DMS53 treated with DMSO at 0.1 percent for 48 hours (cell line): Measurements from ENCODE around the gene NUMA1.
A peak's percentile ranks its signal among the peaks of the same experiment; 100 is the strongest.

Source experiments
- DNase-seq: peaks from one replicate; lab custom pipeline; 2025; ENCODE audit not compliant: unreplicated experiment; lab: John Stamatoyannopoulos, UW

The NUMA1 gene

DNA sequence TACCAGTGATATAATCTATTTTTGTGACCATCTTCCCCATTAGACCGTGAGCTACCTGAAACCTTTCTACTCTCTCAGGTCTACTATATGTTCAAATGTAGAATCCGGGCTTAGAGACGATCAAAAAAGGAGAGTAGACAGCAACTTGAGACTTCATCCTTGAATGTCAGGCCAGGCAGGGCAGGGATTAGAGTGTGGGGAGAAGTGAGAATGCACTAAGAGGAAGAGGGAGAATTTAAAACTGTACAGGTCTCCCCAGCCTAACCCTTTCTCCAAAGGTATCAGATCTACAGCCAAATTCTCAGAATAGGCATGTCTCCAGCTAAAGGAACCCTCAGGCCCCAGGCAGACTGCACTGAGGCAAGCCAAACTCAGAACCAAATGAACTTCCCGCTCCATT, 21.8 kb upstream of the NUMA1 start:
- DNase-seq = no peak

DNA sequence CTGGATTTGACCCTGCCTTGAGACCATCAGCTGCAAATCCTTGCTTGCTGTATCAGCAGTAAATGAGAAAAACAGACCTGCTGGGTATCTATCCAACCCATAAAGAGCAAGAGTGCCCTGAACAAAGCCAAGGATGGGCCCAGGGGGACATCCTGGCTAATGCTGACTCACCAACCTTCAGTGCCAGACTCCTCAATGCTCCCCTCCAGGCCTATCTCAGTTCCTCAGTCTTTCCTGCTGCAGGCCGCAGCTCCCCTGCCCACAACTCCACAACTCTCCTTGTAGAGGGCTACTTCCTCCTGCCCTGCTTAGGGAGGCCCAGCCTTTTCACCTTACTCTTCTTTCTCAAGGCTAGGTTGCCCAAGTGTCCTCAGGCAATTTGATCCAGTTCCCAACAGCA, 20.1 kb upstream of the NUMA1 start:
- no peak for DNase-seq

DNA sequence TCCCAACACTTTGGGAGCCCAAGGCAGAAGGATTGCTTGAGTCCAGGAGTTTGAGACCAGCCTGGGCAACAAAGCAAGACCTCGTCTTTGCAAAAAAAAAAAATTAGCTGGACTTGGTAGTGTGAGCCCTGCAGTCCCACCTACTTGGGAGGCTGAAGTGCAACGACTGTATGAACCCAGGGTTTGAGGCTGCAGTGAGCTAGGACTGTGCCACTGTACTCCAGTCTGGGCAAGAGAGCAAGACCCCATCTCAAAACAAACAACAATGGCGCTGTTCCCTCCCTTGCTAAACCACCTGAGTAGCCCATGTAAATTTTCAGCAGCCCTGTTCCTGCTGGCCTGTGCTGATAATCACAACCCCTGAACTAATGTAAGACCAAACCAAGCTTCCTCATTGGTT, 19.7 kb upstream of the NUMA1 start:
- no peak for DNase-seq

DNA sequence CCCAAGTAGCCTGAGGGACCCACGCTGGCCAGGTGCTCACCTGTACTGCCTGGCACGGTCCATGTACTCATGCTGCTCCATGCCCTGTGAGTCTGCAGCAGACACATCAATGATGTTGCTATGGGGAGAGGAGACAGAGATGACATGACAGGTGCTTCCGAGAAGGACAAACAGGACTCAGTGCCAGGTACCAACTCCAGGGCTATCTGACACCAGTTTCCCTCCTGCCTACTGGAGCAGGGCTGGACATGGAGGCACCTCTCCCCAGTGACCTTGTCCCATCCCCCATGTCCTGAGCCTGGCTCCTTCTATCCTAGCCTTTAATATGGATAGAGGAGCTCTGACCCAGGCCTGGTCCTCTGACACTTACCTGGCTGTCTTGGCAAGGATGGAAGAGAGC, 18.4 kb upstream of the NUMA1 start:
- DNase-seq = no peak

DNA sequence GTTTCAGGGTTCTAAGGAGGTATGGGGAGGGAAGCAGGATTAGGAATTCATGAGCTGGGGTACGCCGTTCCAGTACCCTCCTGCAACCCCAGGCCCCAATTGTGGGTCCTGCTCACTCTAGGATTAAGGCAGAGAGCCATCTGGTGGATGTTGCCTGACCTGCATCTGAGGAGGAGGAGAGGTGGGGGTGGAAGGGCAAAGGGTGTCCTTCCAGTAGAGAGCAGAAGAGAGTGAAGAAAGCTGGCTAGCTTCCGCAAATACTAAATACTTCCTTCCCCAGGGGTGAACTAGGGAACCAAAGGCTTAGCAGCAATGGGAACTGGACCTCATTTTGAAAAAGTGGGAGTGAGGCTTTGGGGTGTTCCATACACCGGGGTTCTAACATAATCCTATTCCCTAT, 10.9 kb upstream of the NUMA1 start:
- peak; percentile 62 for DNase-seq

DNA sequence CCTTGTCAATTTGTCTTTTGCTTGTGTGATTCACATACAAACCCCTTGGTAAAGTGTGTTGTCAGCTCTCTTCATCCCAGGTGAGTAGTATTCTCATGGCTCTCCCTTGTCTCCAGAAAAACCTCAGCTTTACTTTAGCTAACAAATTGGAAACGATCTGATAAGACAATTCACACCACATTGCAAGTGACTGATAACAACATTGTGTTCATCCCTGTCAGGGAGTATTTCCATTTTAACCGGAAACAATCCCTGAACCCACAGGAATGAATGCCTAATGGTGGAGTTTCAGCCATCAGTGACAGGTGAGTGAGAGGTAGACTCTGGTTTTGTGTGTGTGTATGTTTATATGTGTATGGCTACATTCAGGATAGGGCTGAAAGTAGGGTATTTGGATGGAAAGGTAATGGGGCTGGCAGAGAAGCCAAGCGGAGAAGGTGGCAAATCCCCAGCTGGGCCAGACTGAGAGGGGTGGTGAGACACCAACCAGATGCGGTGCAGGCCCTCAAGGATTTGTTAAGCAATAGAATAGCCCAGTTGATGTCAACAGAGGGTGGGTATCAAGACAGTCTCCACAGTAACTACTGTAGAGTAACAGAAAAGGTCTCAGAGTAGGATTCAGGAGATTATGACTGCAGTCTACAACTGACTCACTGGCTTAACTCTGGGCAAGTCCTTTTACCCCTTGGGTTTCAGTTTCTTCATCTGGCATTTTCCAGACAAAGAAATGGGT, 7.9 kb upstream of the NUMA1 start:
- DNase-seq = no peak

DNA sequence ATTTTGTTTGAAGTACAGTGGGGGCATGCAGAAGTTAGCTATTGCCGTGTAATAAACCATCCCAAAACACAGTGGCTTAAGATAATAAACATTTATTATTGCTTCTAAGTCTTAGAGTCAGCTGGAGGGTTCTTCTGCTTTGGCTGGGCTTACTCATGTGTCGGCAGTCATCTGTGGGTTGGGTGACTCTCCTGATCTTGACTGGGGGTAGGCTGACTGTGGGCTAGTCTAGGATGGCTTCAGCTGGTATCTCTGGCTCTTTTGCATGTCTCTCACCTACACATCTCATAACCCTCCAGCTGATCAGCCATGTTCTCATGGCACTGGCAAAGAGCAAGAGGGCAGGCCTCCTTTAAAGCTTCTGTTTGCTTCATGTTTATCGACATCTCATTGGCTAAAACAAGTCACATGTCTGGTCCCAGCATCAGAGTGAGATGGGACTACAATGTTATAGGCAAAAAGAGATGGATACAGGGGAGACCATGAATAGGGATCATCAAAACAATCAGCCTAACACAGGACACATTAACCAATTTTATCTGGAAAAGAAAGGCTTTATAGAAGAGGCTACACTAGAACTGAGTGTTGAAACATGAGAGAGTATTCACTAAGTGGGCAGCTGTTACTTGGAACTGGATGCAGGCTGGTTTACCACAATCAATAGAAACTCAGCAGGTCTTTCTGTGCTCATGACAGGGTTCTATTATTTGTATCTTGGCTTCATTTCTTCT, 5.4 kb upstream of the NUMA1 start:
- DNase-seq = no peak

DNA sequence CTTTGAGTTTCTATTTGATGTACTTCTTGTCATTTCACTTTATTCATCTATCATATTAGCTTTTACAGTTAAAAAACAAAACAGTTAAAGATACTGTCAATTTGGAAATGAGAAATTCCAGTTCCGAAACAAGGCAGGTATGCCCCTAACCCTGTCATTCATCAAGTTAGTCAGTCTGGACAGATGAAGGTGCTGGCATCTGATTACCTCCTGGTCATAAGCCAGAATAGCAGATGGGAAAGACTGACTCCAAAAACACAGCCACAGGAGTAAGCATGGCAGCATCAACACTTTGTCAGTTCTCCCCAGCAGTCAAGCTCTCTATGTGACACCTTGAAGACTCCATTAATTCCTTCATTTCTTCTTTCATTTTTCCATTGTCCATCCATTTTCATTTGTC, 4.6 kb upstream of the NUMA1 start:
- no peak for DNase-seq

DNA sequence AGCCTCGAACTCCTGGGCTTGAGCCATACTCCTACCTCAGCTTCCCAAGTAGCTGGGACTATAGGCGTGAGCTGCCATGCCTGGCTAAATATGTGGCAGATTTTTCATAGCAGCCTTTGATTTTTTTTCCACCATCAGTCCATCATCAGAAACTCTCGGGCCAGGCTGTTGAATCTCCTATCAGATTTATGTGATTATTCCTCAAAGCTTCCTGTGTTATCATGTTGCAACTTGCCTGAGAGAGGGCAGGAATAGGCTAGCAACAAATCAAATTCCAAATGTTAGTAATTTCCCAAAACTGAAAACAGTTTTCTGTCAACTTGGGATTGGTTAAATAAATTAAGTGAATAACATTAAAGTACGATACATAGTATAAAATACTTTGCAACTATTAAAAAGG, 3.7 kb upstream of the NUMA1 start:
- DNase-seq = no peak

DNA sequence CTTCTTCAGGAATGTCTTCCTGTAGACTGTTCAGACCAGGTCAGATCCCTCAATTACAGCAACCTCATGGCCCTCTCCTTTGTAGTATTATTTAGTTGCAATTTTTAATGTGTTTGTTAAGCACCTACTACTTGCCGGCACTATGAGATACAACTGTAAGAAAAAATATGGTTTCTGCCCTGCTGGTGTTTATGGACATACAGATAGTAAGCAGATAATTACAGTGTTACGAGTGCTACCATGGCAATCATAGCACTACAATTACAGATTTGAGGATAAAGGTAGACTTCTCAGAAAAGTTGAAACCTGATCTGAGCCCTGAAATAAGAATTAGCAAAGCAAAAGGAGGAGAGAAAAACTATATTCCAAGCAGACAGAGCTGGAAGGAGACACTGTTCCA, 3.1 kb upstream of the NUMA1 start:
- DNase-seq = no peak

DNA sequence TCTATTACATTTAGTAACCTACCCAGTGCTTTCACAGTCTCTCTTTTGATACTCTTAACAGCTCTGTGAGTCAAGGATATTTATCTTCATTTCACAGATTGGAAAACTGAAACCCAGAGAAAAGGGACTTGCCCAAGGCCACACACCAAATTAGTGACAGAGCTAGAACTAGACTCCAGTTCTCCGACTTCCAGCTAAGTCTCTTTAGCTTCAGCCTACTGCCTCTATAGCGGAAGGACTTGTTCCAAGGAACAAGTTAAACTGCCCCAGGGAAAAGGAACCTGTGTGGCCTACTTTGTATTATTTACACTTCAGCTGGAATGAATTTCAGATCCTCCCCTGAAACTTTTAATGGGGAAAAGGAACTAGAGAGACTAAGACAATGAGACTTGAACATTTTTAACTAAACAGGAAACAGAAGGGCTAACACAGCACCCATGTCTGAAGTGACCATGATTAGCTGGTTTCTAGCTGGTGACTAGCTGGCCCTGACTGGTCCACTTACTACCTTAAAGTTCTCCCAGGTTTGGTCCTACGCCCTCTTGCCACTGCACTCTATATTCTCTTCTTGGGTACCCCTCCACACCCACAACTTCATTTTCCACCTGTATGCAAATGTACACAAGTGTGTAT, 1.6 kb upstream of the NUMA1 start:
- peak; percentile 34 for DNase-seq

DNA sequence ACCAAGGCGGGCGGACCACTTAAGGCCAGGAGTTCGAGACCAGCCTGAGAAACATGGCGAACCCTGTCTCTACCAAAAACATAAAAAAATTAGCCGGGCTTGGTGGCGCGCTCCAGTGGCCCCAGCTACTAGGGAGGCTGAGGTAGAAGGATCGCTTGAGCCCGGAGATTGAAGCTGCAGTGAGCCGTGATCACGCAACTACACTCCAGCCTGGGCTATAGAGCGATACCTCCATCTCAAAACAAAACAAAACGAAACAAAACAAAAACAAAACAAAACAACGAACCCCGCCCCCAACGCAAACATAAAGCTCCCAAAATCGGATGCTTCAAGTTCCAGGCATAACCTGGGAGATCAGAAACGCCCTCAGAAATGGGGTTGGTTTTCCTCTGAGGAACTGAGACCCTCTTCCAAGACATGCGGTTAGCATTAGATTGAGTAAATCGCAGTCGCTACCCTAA, 872 bp upstream of the NUMA1 start:
- DNase-seq = no peak

DNA sequence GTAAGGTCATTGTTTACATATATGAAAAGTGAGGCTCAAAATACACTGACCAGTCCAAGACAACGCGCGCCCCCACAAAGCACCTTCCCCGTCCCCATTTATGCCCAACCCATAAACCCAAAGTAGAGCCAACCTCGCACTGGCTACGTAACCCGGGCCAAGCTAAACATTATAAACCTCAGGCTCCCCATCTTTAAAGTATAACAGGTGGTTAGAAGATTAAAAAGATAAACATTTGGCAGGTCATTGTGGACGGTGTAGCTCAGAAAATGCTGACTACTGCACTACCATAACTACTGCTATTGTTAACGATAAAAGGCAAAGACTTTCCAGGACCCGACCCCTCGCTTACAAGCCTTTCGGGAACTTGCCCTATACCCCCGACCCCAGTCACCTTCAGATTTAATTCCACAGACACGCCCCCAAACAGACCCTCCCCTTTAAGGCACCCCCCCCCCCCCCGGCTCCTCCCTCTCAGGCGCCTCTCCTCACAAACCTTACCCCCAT, 470 bp downstream of the NUMA1 start:
- peak; percentile 48 for DNase-seq

DNA sequence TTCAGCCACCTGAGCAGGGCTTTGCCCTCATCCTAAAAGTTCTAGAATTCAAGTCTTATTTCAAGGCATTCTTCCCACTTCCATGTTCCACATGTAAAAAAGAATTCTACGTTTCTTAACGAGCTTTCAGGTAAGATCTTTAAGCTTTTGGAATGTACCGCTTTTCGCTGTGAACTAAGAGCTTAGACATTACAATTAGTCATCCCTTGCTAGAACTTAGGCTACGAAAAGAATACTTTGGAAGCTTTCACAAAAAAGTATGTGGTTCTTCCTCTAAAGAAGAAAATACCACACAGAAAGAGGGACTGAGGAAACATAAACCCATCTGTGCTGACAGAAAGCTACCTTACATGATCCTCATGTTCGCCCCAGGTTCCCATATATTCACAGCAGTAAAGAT, 1.9 kb downstream of the NUMA1 start:
- DNase-seq = no peak

DNA sequence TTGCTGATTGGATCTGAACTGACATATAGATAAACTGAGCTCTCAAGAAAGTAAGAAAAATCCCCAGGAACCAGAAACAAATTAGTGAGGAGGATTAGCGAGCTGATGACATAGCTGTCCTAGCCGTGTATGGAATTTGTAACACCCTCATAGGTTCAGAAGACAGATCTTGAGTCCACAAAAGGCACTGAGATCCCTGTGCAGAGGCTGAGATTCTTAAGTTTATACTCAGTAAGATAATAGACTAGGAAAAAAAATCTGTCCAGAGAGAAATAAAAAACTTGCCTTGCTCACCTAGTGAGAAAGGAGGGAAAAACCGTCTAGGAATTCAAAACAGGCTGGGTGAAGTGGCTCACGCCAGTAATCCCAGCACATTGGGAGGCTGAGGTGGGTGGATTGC, 4.6 kb downstream of the NUMA1 start:
- DNase-seq = no peak

DNA sequence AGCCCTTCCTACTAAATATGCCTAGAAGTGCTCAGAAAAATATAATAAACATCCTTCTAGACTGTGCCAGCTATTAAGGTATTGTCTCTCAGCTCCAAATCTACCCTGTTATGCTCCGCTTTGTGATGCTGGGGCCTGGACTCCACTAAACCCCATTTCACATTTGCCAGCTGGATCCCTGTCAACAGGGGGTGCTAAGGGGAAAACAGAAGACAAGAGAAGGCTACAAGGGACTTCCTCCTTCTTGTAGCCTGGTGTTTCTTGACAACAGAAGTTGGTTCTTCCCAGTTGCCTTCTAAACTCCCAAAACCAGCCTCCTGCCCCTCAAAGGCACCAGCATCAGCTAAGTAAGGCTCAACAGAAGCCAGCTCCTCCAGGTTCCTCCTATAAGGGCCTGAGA, 5.2 kb downstream of the NUMA1 start:
- no peak for DNase-seq

DNA sequence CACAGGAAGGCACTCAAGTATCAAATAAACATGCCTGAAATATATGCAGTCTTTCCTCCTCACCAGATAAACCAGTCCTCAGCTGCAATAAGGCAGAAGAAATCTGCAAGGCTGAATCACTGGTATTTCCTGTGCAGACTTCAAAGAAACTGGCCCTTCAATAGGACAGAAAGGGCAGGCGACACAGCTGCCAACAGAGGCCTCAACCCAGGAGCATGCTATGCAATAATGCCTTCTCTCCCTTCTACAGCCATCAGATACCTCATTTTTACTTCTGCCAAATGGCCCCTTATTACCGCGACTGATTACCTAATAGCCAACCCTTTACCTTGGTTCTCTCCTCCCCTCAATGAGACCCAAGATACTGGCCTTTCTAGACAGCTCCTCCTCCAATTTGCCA, 8.0 kb downstream of the NUMA1 start:
- peak; percentile 49 for DNase-seq

DNA sequence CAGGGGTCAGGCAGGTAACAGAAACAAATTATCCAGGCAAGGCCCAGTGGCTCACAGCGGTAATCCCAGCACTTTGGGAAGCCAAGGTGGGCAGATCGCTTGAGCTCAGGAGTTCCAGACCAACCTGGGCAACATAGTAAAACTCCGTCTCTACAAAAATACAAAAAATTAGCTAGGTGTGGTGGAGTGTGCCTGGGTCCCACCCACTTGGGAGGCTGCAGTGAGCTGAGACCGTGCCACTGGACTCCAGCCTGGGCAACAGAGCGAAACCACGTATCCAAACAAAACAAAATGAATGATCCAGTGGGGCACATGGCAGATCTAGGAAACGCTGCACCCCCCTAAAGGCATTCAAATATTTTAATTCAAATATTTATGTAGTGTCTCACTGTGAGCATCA, 9.9 kb downstream of the NUMA1 start:
- DNase-seq = no peak

DNA sequence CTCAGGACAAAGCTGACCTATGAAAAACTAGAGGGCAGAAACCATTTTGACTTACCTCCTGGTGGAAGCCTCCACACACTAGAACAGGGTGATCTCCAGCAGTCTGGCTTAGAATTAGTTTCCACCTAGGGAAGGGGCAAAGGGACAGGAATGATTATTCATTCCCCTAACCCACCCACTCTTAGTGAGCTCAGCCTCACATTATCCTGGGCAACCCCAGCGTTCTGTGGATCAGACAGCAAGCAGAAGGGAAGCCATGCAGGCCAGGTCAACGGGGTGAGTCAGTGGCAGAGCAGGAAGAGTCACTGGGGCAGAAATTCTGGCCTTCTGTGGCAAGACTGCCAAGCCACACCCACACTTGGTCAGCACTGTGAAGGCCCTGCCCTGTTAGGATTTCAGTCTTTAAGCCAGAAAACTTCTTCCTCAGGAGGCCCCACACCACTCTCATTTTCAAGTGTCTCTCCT, 10.5 kb downstream of the NUMA1 start:
- peak; percentile 69 for DNase-seq

DNA sequence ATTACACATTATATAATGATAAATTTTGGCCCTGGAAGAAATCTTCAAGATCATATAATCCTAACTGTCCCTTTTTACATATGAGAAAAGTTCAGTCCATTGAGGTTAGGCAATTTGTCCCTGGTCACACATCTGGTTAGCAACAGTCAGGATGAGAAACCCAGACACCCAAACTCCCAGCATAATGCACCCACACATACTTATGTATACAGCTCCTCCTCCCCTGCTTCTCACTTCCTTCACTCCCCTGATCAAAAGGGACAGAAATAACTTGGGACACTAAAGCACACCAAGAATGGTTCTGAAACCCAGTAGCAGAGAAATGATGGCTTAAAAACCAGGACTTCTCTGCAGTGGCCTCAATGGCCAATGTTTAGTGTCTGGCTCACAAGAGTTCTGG, 11.1 kb downstream of the NUMA1 start:
- DNase-seq = no peak

DNA sequence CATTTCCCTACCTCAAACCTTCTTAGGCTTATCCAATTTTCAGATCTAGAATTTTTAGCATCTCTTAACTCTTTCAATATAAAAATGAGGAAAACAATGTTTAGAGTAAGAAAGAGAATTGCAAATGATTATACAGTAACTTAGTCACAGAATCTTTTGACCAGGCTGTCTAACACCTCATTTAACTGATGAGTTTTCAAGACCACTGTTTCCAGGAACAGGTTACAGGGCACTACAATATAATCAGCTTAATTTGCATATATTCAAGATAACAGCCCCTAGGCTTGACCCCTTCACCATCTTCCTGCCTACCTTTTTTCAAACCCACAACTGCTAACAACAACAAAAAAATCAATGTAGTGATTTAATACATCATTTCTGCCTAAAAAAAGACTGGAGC, 12.7 kb downstream of the NUMA1 start:
- no peak for DNase-seq

DNA sequence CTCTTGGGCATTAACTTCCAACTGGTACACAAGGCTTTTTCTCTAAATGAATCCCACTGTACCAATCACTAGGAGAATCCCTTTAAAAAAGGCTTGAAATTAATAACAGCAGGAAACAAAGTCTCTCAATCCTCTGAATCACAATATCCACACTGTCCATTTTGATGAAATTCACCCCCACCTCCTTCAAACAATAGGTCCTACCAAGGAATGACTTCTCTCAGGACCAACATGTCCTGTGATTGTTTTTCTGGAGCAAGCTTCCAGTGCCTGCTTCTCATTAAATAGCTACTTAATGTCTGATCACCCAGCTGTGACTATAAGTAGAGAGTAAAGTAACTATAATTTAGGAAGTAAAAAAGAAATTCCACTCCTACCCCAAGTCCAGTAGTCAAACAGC, 13.1 kb downstream of the NUMA1 start:
- DNase-seq = no peak
